ENCODE measurements around the gene ZNF385B. TPM values are rescaled to one million over a fixed set of nuclear protein-coding genes. Genes with fewer than 3 reads are reported as not detected.

ZNF385B gene
- total RNA-seq, 3 donors from 2014 or later (not counting 1 experiment from before 2014, with no cell fraction given) = 0.54 TPM; not detected in 2

- Mint-ChIP-seq H3K27me3 (ENCODE audit: low read depth in 2 of 2) (peaks cover 0 to 3% of the 10 kb centered on the region in 2 donors), H3K36me3 (no peaks in the 10 kb centered on the region), H3K9me3 (no peaks in the 10 kb centered on the region), H3K4me1 (no peaks in the 10 kb centered on the region), H3K27ac (no peak overlapping the region), H3K4me3 (no peak overlapping the region)
- no peaks in the 10 kb centered on the region for H3K9me3 ChIP-seq (ENCODE audit: control insufficient read depth, insufficient read depth, low read length)
- no peak overlapping the region for H3K4me3 ChIP-seq (ENCODE audit: low read length)
- H3K36me3 ChIP-seq (ENCODE audit: control insufficient read depth, insufficient read depth, low read length) = no peaks in the 10 kb centered on the region
- ATAC-seq (no peak), DNase-seq (no peak)
- H3K27ac ChIP-seq (ENCODE audit: low read length) = no peak overlapping the region
- TF ChIP-seq CTCF (IDR thresholded peaks at IDR 0.05) = no peak
- intact Hi-C loops (cut with micrococcal nuclease) = no loop called here
- no peaks in the 10 kb centered on the region for H3K27me3 ChIP-seq (ENCODE audit: control insufficient read depth, insufficient read depth, low read length)
- WGBS (ENCODE audit: insufficient coverage) = 90% methylated on average over 4 of the region's 4 CpGs
- H3K4me1 ChIP-seq (ENCODE audit: control insufficient read depth, insufficient read depth, low read length) = no peaks in the 10 kb centered on the region
Measured at GRCh38 chr2:179455824-179456223, 405.6 kb downstream of the ZNF385B start.

DNA sequence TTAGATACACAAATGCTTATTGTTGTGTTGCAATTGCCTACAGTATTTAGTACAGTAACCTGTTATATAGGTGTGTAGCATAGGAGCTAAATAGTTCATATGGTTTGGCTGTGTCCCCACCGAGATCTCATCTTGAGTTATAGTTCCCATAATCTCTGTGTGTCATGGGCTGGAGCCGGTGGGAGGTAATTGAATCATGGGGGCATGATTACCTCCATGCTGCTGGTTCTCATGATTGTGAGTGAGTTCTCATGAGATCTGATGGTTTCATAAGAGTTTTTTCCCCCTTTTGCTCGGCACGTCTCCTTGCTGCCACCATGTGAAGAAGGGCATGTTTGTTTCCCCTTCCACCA is 406.3 kb downstream of the ZNF385B start:
- Histone ChIP-seq H3K9me3 (ENCODE audit: control insufficient read depth, insufficient read depth, low read length) (no peaks in the 10 kb centered on the region), H3K27ac (ENCODE audit: low read length) (no peak overlapping the region), H3K36me3 (ENCODE audit: control insufficient read depth, insufficient read depth, low read length) (no peaks in the 10 kb centered on the region), H3K27me3 (ENCODE audit: control insufficient read depth, insufficient read depth, low read length) (no peaks in the 10 kb centered on the region), H3K4me1 (ENCODE audit: control insufficient read depth, insufficient read depth, low read length) (no peaks in the 10 kb centered on the region), H3K4me3 (ENCODE audit: low read length) (no peak overlapping the region)
- ATAC-seq = no peak
- Mint-ChIP-seq H3K27ac (no peak overlapping the region), H3K4me3 (no peak overlapping the region), H3K9me3 (no peaks in the 10 kb centered on the region), H3K27me3 (ENCODE audit: low read depth in 2 of 2) (peaks cover 0 to 3% of the 10 kb centered on the region in 2 donors), H3K36me3 (no peaks in the 10 kb centered on the region), H3K4me1 (no peaks in the 10 kb centered on the region)
- TF ChIP-seq CTCF (IDR thresholded peaks at IDR 0.05) = no peak
- WGBS (ENCODE audit: insufficient coverage) = 77% methylated on average over 4 of the region's 4 CpGs
- intact Hi-C loops (cut with micrococcal nuclease) = no loop called here
- no peak for DNase-seq

DNA sequence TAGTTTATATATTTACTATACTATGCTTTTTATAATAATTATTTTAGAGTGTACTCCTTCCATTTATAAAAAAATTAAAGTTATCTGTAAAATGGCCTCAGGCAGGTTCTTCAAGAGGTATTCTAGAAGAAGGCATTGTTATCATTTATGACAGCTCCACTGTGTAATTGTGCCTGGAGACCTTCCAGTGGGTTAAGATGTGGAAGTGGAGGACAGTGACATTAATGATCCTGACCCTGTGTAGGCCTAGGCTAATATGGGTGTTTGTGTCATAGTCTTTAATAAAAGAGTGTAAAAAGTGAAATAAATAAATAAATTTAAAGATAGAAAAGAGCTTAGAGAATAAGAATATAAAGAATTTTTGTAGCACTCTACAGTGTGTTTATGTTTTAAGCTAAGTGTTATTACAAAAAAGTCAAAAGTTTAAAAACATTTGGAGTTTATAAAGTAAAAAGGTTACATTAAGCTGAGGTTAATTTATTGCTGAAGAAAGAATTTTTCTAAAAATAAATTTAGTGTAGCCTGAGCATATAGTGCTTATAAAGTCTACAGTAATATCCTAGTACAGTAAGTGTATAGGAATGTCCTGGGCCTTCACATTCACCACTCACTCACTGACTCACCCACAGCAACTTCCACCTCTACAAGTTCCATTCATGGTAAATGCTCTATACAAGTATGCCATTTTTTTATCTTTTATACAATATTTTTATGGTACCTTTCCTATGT is 406.8 kb downstream of the ZNF385B start:
- no peaks in the 10 kb centered on the region for H3K9me3 Mint-ChIP-seq
- intact Hi-C loops (cut with micrococcal nuclease) = no loop called here

More for the DNA sequence above, 406.8 kb downstream of the ZNF385B start:
- Mint-ChIP-seq H3K4me3 (no peak overlapping the region), H3K36me3 (no peaks in the 10 kb centered on the region), H3K27me3 (ENCODE audit: low read depth in 2 of 2) (peaks cover 0 to 3% of the 10 kb centered on the region in 2 donors), H3K4me1 (no peaks in the 10 kb centered on the region), H3K27ac (no peak overlapping the region)
- TF ChIP-seq CTCF (IDR thresholded peaks at IDR 0.05) = no peak
- no peaks in the 10 kb centered on the region for H3K36me3 ChIP-seq (ENCODE audit: control insufficient read depth, insufficient read depth, low read length)
- H3K4me3 ChIP-seq (ENCODE audit: low read length) = no peak overlapping the region
- H3K9me3 ChIP-seq (ENCODE audit: control insufficient read depth, insufficient read depth, low read length) = no peaks in the 10 kb centered on the region
- no peaks in the 10 kb centered on the region for H3K27me3 ChIP-seq (ENCODE audit: control insufficient read depth, insufficient read depth, low read length)
- DNase-seq (no peak), ATAC-seq (no peak)
- no peaks in the 10 kb centered on the region for H3K4me1 ChIP-seq (ENCODE audit: control insufficient read depth, insufficient read depth, low read length)
- H3K27ac ChIP-seq (ENCODE audit: low read length) = no peak overlapping the region
